Astrocyte of the spinal cord (primary cell): ENCODE results near the gene XKR8.

Experiments used
- DNase-seq: peaks from one replicate; pipeline ENCODE4 v3.0.0; 2011; ENCODE audit warnings: low read depth, low spot score
- H3K4me3 ChIP-seq: 2 replicates; pipeline ENCODE4 v1.5.1; 2011; ENCODE audit warnings: low read depth, mild to moderate bottlenecking, low read length, moderate library complexity
- in situ Hi-C: cut with HindIII; loops from 2 replicates; pipeline ENCODE4 v1.10.0; 2017; ENCODE audit warnings: low sequenced_read_pairs
- TF ChIP-seq, protein P1 (sequence below): IDR thresholded peaks from 2 replicates; pipeline ENCODE4 v1.5.1; 2012; ENCODE audit warnings: low read depth, mild to moderate bottlenecking, low read length, inconsistent platforms

The XKR8 gene

DNA sequence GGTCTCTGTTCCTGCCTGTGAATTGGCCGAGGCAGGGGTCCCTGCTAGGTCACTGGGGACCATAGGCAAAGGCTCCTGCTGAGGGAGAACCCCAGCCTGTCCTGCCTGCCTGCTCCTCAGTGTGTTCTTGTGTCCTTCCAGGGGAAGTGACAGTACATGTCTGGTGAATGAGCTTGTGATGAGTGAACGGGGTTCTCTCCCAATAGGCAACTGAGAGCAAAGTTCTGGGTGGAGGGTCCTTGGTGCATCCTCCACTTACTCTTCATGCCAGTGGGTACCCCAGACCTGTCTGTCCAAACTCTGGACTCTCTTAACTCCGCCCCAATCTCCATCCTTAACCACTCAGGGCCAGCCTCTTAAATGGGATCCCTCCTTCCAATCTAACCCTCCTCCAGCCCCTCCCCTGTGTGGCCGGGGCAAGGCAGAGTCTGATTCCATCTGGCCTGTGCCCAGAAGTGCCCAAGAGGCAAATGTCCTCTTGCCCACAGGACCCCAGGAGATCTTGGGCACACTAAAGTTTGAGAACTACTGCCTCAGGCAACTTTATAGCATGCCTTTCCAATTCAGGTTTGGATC lies 2.0 kb downstream of the XKR8 start:
- in situ Hi-C loops: no loop called here
- no peak overlapping the region for H3K4me3 ChIP-seq
- TF ChIP-seq, protein P1, sequence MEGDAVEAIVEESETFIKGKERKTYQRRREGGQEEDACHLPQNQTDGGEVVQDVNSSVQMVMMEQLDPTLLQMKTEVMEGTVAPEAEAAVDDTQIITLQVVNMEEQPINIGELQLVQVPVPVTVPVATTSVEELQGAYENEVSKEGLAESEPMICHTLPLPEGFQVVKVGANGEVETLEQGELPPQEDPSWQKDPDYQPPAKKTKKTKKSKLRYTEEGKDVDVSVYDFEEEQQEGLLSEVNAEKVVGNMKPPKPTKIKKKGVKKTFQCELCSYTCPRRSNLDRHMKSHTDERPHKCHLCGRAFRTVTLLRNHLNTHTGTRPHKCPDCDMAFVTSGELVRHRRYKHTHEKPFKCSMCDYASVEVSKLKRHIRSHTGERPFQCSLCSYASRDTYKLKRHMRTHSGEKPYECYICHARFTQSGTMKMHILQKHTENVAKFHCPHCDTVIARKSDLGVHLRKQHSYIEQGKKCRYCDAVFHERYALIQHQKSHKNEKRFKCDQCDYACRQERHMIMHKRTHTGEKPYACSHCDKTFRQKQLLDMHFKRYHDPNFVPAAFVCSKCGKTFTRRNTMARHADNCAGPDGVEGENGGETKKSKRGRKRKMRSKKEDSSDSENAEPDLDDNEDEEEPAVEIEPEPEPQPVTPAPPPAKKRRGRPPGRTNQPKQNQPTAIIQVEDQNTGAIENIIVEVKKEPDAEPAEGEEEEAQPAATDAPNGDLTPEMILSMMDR: no peak
- DNase-seq: no peak

DNA sequence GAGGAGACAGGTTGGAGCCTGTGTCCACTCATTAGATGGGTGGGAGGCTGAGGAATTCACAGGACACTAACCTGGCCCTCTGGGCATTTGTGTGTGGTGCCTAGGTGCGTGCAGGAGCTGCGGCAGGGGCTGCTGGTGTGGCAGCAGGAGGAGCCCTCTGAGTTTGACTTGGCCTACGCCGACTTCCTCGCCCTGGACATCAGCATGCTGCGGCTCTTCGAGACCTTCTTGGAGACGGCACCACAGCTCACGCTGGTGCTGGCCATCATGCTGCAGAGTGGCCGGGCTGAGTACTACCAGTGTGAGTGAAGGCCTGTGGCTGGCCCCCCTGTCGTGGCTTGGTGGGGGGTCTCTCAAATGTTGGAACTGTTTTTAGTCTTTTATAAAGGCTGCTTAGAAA lies 3.6 kb downstream of the XKR8 start:
- TF ChIP-seq, protein P1: no peak
- H3K4me3 ChIP-seq: no peak overlapping the region
- in situ Hi-C loops: no loop called here
- no peak for DNase-seq

DNA sequence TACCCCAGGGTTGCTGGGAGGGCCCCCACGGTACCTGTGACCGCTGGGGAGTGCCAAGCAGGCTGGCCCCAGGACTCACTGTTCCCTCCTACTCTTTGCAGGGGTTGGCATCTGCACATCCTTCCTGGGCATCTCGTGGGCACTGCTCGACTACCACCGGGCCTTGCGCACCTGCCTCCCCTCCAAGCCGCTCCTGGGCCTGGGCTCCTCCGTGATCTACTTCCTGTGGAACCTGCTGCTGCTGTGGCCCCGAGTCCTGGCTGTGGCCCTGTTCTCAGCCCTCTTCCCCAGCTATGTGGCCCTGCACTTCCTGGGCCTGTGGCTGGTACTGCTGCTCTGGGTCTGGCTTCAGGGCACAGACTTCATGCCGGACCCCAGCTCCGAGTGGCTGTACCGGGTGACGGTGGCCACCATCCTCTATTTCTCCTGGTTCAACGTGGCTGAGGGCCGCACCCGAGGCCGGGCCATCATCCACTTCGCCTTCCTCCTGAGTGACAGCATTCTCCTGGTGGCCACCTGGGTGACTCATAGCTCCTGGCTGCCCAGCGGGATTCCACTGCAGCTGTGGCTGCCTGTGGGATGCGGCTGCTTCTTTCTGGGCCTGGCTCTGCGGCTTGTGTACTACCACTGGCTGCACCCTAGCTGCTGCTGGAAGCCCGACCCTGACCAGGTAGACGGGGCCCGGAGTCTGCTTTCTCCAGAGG lies 6.8 kb downstream of the XKR8 start:
- no peak for DNase-seq
- in situ Hi-C loops: no loop called here
- TF ChIP-seq, protein P1: no peak
- H3K4me3 ChIP-seq: no peak overlapping the region

DNA sequence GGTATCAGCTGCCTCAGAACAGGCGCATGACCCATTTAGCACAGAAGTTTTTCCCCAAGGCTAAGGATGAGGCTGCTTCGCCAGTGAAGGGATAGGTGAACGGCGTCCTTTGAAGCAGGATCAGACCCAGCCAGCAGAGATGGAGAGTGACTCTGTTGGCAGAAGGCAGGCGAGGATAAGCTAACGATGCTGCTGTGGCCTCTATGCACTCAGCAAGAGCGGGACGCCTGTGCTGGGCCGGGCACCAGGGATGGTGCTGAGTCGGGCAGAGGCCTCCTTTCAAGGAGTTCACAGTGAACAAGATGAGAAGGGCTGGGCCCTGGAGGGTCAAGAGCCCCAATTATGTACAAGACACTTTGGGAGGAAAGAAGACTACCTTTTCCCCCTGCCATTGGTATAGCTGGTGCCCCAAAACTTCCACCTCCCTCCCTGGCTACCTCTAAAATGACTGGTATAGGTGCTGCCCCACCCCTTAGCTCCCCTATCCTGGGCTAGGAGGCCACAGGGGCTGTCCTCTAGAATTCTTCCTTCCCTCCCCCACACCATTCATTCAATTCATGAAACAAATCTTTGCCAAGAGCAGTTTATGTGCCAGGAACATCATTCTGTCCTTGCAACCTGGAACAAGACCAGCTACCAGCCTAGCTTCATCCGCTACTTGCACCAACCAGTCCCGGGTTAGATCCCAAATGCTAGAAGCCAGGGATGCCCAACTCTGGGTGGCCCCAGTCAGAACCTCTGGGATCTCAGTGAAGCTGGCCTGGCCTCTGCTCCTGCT lies 7.5 kb downstream of the XKR8 start:
- DNase-seq: no peak
- no peak overlapping the region for H3K4me3 ChIP-seq
- TF ChIP-seq, protein P1: no peak
- in situ Hi-C loops: no loop called here

DNA sequence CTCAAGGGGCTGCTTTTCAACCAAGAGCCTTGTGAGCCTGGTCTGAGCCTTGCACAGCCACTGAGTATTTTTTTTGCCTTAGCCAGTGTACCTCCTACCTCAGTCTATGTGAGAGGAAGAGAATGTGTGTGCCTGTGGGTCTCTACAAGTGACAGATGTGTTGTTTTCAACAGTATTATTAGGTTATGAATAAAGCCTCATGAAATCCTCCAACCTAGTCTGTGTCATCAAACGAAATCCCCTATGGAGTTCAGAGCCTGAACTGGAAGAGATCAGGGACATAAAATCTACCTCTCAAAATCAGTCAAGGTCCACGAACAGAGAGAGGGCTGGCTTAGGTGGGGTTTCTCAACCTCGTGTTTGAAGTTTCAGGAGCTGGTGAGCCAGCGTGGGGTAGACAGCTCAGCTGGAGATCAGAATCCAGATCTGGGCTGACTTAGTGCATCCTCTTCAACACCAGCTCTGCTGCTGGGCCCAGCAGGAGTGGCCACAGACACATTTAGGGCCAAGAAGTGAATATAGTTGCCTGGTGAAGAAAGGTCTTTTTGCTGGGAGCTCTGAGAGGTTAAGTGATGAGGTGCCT lies 8.2 kb downstream of the XKR8 start:
- DNase-seq: no peak
- no peak overlapping the region for H3K4me3 ChIP-seq
- TF ChIP-seq, protein P1: no peak
- in situ Hi-C loops: no loop called here

DNA sequence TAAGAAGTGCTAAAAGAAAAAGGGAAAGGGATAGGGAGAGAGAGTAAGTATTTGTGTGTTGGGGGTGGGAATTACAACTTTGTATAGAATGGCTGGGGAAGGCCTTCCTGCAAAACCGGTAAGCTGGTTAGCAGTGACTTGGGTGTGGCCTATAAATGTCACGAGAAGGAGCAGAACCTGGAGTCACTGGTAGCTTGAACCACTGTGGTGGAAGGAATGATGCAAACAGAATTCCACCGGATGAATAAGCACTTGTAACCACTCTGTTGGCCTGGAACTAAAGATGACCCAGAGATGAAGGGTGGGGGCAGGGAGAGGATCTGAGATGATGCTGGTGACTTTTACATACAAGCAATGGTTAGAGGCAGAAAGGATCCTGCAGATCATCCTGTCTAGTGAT lies 8.9 kb downstream of the XKR8 start:
- TF ChIP-seq, protein P1: no peak
- in situ Hi-C loops: no loop called here
- peak; percentile 84 for DNase-seq
- H3K4me3 ChIP-seq: no peak overlapping the region
